Trophoblast cell (in vitro differentiated cells and primary cell): Measurements from ENCODE around the gene NSG2.

Experiments used
- DNase-seq, 2 donors: peaks; one replicate each; pipeline ENCODE4 v3.0.0-alpha.2; 2016
- H2AFZ ChIP-seq: 2 replicates; pipeline ENCODE4 v1.6.1; 2013; ENCODE audit warnings: low read length, moderate library complexity, mild to moderate bottlenecking; ENCODE audit not compliant: insufficient read depth, poor library complexity
- H2AK5ac ChIP-seq: 2 replicates; pipeline ENCODE4 v1.6.1; 2013; ENCODE audit warnings: mild to moderate bottlenecking, low read length
- H2BK120ac ChIP-seq: 2 replicates; pipeline ENCODE4 v1.6.1; 2013; ENCODE audit warnings: low read length, mild to moderate bottlenecking, moderate library complexity; ENCODE audit not compliant: insufficient read depth, poor library complexity
- H2BK12ac ChIP-seq: 2 replicates; pipeline ENCODE4 v1.6.1; 2013; ENCODE audit warnings: mild to moderate bottlenecking, low read length, moderate library complexity
- H2BK5ac ChIP-seq: 2 replicates; pipeline ENCODE4 v1.6.1; 2013; ENCODE audit warnings: low read length, low read depth, moderate library complexity, mild to moderate bottlenecking; ENCODE audit not compliant: poor library complexity
- H3K14ac ChIP-seq: 2 replicates; pipeline ENCODE4 v1.6.1; 2013; ENCODE audit warnings: mild to moderate bottlenecking, low read length
- H3K18ac ChIP-seq: 2 replicates; pipeline ENCODE4 v1.6.1; 2013; ENCODE audit warnings: mild to moderate bottlenecking, low read length
- H3K23ac ChIP-seq: 2 replicates; pipeline ENCODE4 v1.6.1; 2013; ENCODE audit warnings: low read length
- H3K27ac ChIP-seq: 2 replicates; pipeline ENCODE4 v1.5.1; 2013; ENCODE audit warnings: low read depth, mild to moderate bottlenecking, inconsistent platforms, low read length, moderate library complexity
- H3K27me3 ChIP-seq: 2 replicates; pipeline ENCODE4 v1.6.1; 2013; ENCODE audit warnings: inconsistent platforms, mild to moderate bottlenecking, low read length, moderate library complexity; ENCODE audit not compliant: insufficient read depth
- H3K36me3 ChIP-seq, 2 experiments: 1 replicate in 1 of 2; 2 replicates in 1 of 2; pipeline ENCODE4 v1.6.1; 2013; ENCODE audit warnings: low read length in 2 of 2, mild to moderate bottlenecking in 2 of 2, moderate library complexity in 1 of 2; ENCODE audit not compliant: insufficient read depth in 2 of 2, control insufficient read depth in 1 of 2
- H3K4ac ChIP-seq: 2 replicates; pipeline ENCODE4 v1.6.1; 2013; ENCODE audit warnings: low read depth, mild to moderate bottlenecking, low read length, moderate library complexity
- H3K4me1 ChIP-seq, 2 experiments: 1 replicate in 1 of 2; 2 replicates in 1 of 2; pipeline ENCODE4 v1.6.1; 2013; ENCODE audit warnings: low read length in 2 of 2, mild to moderate bottlenecking in 2 of 2, moderate library complexity in 1 of 2; ENCODE audit not compliant: insufficient read depth in 2 of 2, control insufficient read depth in 1 of 2
- H3K4me2 ChIP-seq: 2 replicates; pipeline ENCODE4 v1.6.1; 2013; ENCODE audit warnings: inconsistent platforms, mild to moderate bottlenecking, low read length, moderate library complexity
- H3K4me3 ChIP-seq: 2 replicates; pipeline ENCODE4 v1.5.1; 2013; ENCODE audit warnings: mild to moderate bottlenecking, low read depth, low read length, inconsistent platforms
- H3K79me1 ChIP-seq: one replicate; pipeline ENCODE4 v1.6.1; 2013; ENCODE audit warnings: low read length
- H3K79me2 ChIP-seq: 2 replicates; pipeline ENCODE4 v1.6.1; 2013; ENCODE audit warnings: low read length, mild to moderate bottlenecking; ENCODE audit not compliant: control insufficient read depth, insufficient read depth, poor library complexity
- H3K9ac ChIP-seq: 2 replicates; pipeline ENCODE4 v1.6.1; 2013; ENCODE audit warnings: mild to moderate bottlenecking, low read length
- H3K9me3 ChIP-seq: 2 replicates; pipeline ENCODE4 v1.6.1; 2013; ENCODE audit warnings: low read depth, mild to moderate bottlenecking, control low read depth, inconsistent platforms, low read length; ENCODE audit not compliant: insufficient read depth
- H4K12ac ChIP-seq: 2 replicates; pipeline ENCODE4 v1.6.1; 2013; ENCODE audit warnings: low read depth, mild to moderate bottlenecking, low read length, moderate library complexity
- H4K8ac ChIP-seq: 2 replicates; pipeline ENCODE4 v1.6.1; 2013; ENCODE audit warnings: low read depth, mild to moderate bottlenecking, low read length, moderate library complexity
- H4K91ac ChIP-seq: one replicate; pipeline ENCODE4 v1.6.1; 2013; ENCODE audit warnings: low read depth, mild to moderate bottlenecking, low read length, moderate library complexity
- WGBS: extraction: QIAGEN DNeasy Blood & Tissue Kit; methylation state at CpG from one replicate; pipeline ENCODE4 v1.1.7; 2013; ENCODE audit warnings: missing lambda C conversion rate; ENCODE audit not compliant: insufficient read length, insufficient coverage; ENCODE audit errors: extremely low coverage; 5-methylcytosine and 5-hydroxymethylcytosine counted together

Gene NSG2

DNA sequence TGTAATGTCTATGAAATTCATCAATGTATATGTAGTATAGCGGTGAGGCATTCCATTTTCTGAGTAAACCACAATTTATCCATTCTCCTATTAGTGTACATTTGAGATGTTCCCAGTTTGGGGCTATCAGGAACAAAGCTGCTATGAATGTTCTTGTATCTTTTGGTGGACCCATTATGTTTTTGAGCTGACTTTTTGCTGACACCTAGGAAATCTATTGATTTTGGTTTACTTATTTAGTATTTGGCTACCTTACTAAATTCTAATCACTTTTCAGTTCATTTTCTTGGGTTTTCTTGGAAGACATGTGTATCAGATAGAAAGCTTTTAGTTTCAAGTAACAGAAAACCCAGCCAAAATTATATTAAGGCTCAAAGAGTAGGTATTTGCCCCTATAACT, 13.7 kb downstream of the NSG2 start:
- Histone ChIP-seq H2AFZ (no peak overlapping the region), H3K9me3 (no peaks in the 10 kb centered on the region), H4K12ac (no peak overlapping the region), H3K23ac (no peak overlapping the region), H2BK5ac (no peak overlapping the region), H3K79me1 (no peaks in the 10 kb centered on the region), H4K8ac (no peak overlapping the region), H3K18ac (no peak overlapping the region), H3K9ac (no peak overlapping the region), H4K91ac (no peak overlapping the region), H2AK5ac (no peak overlapping the region), H3K79me2 (no peaks in the 10 kb centered on the region), H3K4me2 (no peak overlapping the region), H3K4me1 (no peaks in the 10 kb centered on the region), H3K4ac (no peak overlapping the region), H2BK120ac (no peak overlapping the region), H3K4me3 (no peak overlapping the region), H3K36me3 (no peaks in the 10 kb centered on the region), H3K27me3 (no peaks in the 10 kb centered on the region), H3K27ac (no peak overlapping the region), H2BK12ac (no peak overlapping the region), H3K14ac (no peak overlapping the region)
- DNase-seq, result no peak
- no CpG with 5 or more reads among the region's 1 CpG for WGBS

GRCh38 chr5:174063082-174063756, 17.7 kb downstream of the NSG2 start:
- Histone ChIP-seq H2BK120ac (no peak overlapping the region), H2BK12ac (no peak overlapping the region), H3K4me3 (no peak overlapping the region), H3K27me3 (no peaks in the 10 kb centered on the region), H3K36me3 (no peaks in the 10 kb centered on the region), H2AK5ac (no peak overlapping the region), H2BK5ac (no peak overlapping the region), H3K9ac (no peak overlapping the region), H4K8ac (no peak overlapping the region), H3K23ac (no peak overlapping the region), H3K4me2 (no peak overlapping the region), H4K12ac (no peak overlapping the region), H2AFZ (no peak overlapping the region), H3K9me3 (peaks cover 2% of the 10 kb centered on the region), H3K27ac (no peak overlapping the region), H3K18ac (no peak overlapping the region), H3K79me2 (no peaks in the 10 kb centered on the region), H4K91ac (no peak overlapping the region), H3K4ac (no peak overlapping the region), H3K4me1 (no peaks in the 10 kb centered on the region), H3K14ac (no peak overlapping the region), H3K79me1 (no peaks in the 10 kb centered on the region)
- DNase-seq, result no peak

DNA sequence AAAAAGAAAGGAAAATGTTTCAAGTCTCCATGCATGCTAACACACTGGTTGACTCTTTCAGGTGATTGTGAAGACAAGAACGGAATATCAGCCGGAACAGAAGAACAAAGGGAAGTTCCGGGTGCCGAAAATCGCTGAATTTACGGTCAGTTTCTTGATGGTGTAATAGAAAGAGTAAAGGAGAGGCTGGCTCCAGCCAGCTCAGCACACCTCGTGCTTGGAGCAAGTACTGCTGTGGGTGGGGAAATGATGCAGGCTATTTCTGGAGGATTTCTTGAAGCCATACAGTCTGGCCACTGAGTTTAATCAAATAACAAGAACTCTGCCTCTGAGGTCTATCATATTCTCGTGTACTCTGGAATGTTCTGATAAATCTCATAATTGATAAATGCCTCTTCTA, 18.7 kb downstream of the NSG2 start:
- no peaks in the 10 kb centered on the region for H3K79me2 ChIP-seq
- no peaks in the 10 kb centered on the region for H3K27me3 ChIP-seq
- peaks cover 2% of the 10 kb centered on the region for H3K9me3 ChIP-seq
- H3K4me3 ChIP-seq, result no peak overlapping the region
- H2BK5ac ChIP-seq, result no peak overlapping the region
- DNase-seq, result no peak
- H3K4me1 ChIP-seq, result no peaks in the 10 kb centered on the region
- no peak overlapping the region for H3K23ac ChIP-seq
- no peak overlapping the region for H2AK5ac ChIP-seq
- H4K8ac ChIP-seq, result no peak overlapping the region
- H2AFZ ChIP-seq, result no peak overlapping the region
- WGBS, result no CpG with 5 or more reads among the region's 8 CpGs
- no peak overlapping the region for H4K12ac ChIP-seq
- no peaks in the 10 kb centered on the region for H3K36me3 ChIP-seq
- H2BK120ac ChIP-seq, result no peak overlapping the region
- no peaks in the 10 kb centered on the region for H3K79me1 ChIP-seq
- H2BK12ac ChIP-seq, result no peak overlapping the region
- H4K91ac ChIP-seq, result no peak overlapping the region
- no peak overlapping the region for H3K4me2 ChIP-seq
- no peak overlapping the region for H3K14ac ChIP-seq
- H3K27ac ChIP-seq, result no peak overlapping the region
- H3K4ac ChIP-seq, result no peak overlapping the region
- no peak overlapping the region for H3K9ac ChIP-seq
- H3K18ac ChIP-seq, result no peak overlapping the region

- no peaks in the 10 kb centered on the region for H3K36me3 ChIP-seq
- H2BK12ac ChIP-seq, result no peak overlapping the region
- no peaks in the 10 kb centered on the region for H3K79me1 ChIP-seq
- no peak overlapping the region for H4K8ac ChIP-seq
- H4K91ac ChIP-seq, result no peak overlapping the region
- H3K9ac ChIP-seq, result no peak overlapping the region
- no peak overlapping the region for H3K4me3 ChIP-seq
- no peak overlapping the region for H3K4ac ChIP-seq
- no peak overlapping the region for H3K4me2 ChIP-seq
- DNase-seq, result no peak
- H3K14ac ChIP-seq, result no peak overlapping the region
- no peaks in the 10 kb centered on the region for H3K27me3 ChIP-seq
- no peak overlapping the region for H2AK5ac ChIP-seq
- H2AFZ ChIP-seq, result no peak overlapping the region
- H3K27ac ChIP-seq, result no peak overlapping the region
- no peak overlapping the region for H3K23ac ChIP-seq
- no peak overlapping the region for H4K12ac ChIP-seq
- no peak overlapping the region for H3K18ac ChIP-seq
- no peaks in the 10 kb centered on the region for H3K79me2 ChIP-seq
- H2BK5ac ChIP-seq, result no peak overlapping the region
- no peak overlapping the region for H2BK120ac ChIP-seq
- H3K9me3 ChIP-seq, result peaks cover 2% of the 10 kb centered on the region
- WGBS, result no CpG with 5 or more reads among the region's 8 CpGs
- no peaks in the 10 kb centered on the region for H3K4me1 ChIP-seq
These were observed 20.2 kb downstream of the NSG2 start for GRCh38 chr5:174065528-174066197.
